ENCODE measurements around the gene PIP4K2A. TPM values are rescaled to one million over a fixed set of nuclear protein-coding genes. Genes with fewer than 3 reads are reported as not detected.

PIP4K2A gene
- total and polyA plus RNA-seq, 2 of the 8 experiments (the other 6 are each of a cell fraction or from before 2014, with no cell fraction given): 19.0 to 60.9 TPM

- no peak for TF ChIP-seq ASH2L (IDR thresholded peaks at IDR 0.05; ENCODE audit: low read length)
- TF ChIP-seq PHF8 (conservative IDR thresholded peaks at IDR 0.05; ENCODE audit: low read depth, low read length): no peak
- TF ChIP-seq RFX5 (IDR thresholded peaks at IDR 0.05; ENCODE audit: borderline replicate concordance, low read depth, low read length): no peak
- no peak for TF ChIP-seq SP4 (IDR thresholded peaks at IDR 0.05; ENCODE audit: low read length)
These were observed 20.5 kb downstream of the PIP4K2A start (continued) for GRCh38 chr10:22693860-22694259.

All from H1 (cell line).